Prostate gland (tissue), 2 donors: ENCODE measurements around the gene PIH1D1.

ENCODE experiments used
- POLR2A ChIP-seq: fragments of 450-650 bp; IDR thresholded peaks from one replicate; pipeline ENCODE4 v1.6.1; 2016; ENCODE audit warnings: antibody characterized with exemption, mild to moderate bottlenecking
- POLR2AphosphoS5 ChIP-seq: sonication (generic); formaldehyde crosslinking; IDR thresholded peaks from one replicate; pipeline ENCODE4 v1.6.1; 2017; ENCODE audit warnings: antibody characterized with exemption
- TF ChIP-seq, protein P1 (sequence below), 4 experiments: fragments of 200-600 bp in 2 of 4; fragments of 450-650 bp in 2 of 4; sonication (generic) in 2 of 4; IDR thresholded peaks; 1 replicate in 3 of 4; 2 replicates in 1 of 4; pipeline ENCODE4 v1.5.1; 2016 to 2019; ENCODE audit warnings: antibody characterized with exemption in 4 of 4, mild to moderate bottlenecking in 2 of 4, moderate library complexity in 2 of 4

DNA sequence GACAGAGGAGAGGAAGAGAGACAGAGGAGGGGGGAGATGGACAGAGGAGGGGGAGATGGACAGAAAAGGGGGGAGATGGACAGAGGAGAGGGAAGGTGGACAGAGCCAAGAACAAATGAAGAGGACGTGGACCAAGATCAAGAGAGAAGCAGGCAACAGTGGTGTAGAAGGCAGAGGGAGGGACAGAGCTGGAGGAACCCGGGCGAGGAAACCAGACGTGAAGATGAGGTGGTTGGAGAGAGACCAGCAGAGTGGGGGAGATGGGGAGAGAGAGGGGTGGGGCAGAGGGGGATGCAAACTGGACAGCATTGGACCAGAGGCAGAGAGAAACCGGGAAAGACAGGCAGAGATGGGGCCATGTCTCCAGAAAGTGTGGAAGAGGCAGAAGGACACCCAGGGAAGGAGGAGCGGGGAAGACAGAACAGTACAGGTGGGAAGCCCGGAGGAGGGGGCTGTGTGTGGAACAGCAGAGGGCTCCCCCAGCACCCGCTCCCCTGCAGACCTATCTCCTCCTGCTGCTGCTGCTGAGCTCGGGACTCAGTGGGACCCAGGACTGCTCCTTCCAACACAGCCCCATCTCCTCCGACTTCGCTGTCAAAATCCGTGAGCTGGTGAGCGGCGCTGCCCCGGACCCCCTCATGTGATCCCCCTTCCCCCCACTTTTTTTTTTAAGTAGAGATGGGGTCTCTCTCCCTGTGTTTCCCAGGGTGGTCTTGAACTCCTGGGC is 23.7 kb upstream of the PIH1D1 start:
- TF ChIP-seq POLR2A (no peak), POLR2AphosphoS5 (no peak)
- TF ChIP-seq, protein P1, sequence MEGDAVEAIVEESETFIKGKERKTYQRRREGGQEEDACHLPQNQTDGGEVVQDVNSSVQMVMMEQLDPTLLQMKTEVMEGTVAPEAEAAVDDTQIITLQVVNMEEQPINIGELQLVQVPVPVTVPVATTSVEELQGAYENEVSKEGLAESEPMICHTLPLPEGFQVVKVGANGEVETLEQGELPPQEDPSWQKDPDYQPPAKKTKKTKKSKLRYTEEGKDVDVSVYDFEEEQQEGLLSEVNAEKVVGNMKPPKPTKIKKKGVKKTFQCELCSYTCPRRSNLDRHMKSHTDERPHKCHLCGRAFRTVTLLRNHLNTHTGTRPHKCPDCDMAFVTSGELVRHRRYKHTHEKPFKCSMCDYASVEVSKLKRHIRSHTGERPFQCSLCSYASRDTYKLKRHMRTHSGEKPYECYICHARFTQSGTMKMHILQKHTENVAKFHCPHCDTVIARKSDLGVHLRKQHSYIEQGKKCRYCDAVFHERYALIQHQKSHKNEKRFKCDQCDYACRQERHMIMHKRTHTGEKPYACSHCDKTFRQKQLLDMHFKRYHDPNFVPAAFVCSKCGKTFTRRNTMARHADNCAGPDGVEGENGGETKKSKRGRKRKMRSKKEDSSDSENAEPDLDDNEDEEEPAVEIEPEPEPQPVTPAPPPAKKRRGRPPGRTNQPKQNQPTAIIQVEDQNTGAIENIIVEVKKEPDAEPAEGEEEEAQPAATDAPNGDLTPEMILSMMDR (IDR thresholded peaks at IDR 0.05) = no peak
